HG02885 (cell line): ENCODE results near the gene SARS2.
A peak's percentile ranks its signal among the peaks of the same experiment; 100 is the strongest.
"Not testable (repeated sequence)": the region's sequence is repeated elsewhere in the genome, so short reads cannot be mapped to it uniquely, and the experiment has no call there.

Experiments
- ATAC-seq: cut with Tn5 transposase; IDR thresholded peaks from one replicate; pipeline ENCODE4 v1.9.1; 2021; ENCODE audit warnings: mild to moderate bottlenecking; ENCODE audit not compliant: unreplicated experiment, poor library complexity

SARS2 gene

GRCh38 chr19:38929929-38930775 lies at the start of gene SARS2:
Gene SARS2, minus strand, starts transcription at chr19:38930763. Its CDS starts 27 bp downstream, at chr19:38930736.
- ATAC-seq, result peak; percentile 75

- ATAC-seq, result no peak
Observed at GRCh38 chr19:38979812-38980211, 49.2 kb upstream of the SARS2 start.

- ATAC-seq, result no peak
Observed at GRCh38 chr19:38978326-38978689, 47.7 kb upstream of the SARS2 start.

- peak; percentile 75 for ATAC-seq
Observed at GRCh38 chr19:38977445-38978325, 47.1 kb upstream of the SARS2 start.

- no peak for ATAC-seq
Observed at GRCh38 chr19:38975861-38976271, 45.3 kb upstream of the SARS2 start.

GRCh38 chr19:38975214-38975860 lies 44.8 kb upstream of the SARS2 start, which contains the start of gene FBXO17:
Gene FBXO17, minus strand, starts transcription at chr19:38975742. Its CDS starts 25,423 bp downstream, at chr19:38950319.
- ATAC-seq, result no peak

GRCh38 chr19:38974624-38975213 lies 44.2 kb upstream of the SARS2 start:
- no peak for ATAC-seq

GRCh38 chr19:38971672-38972071 lies 41.1 kb upstream of the SARS2 start:
- ATAC-seq, result no peak

GRCh38 chr19:38970664-38971532 lies 40.3 kb upstream of the SARS2 start:
- ATAC-seq, result no peak

- ATAC-seq, result not testable (repeated sequence)
Observed at GRCh38 chr19:38966149-38966548, 35.6 kb upstream of the SARS2 start.

- no peak for ATAC-seq
Observed at GRCh38 chr19:38964738-38965137, 34.2 kb upstream of the SARS2 start.

- ATAC-seq, result no peak
Observed at GRCh38 chr19:38959618-38960017, 29.1 kb upstream of the SARS2 start.

- ATAC-seq, result no peak
Observed at GRCh38 chr19:38958301-38958700, 27.7 kb upstream of the SARS2 start.

GRCh38 chr19:38956264-38956663 lies 25.7 kb upstream of the SARS2 start:
- ATAC-seq, result no peak

- no peak for ATAC-seq
Observed at GRCh38 chr19:38953677-38954076, 23.1 kb upstream of the SARS2 start.

GRCh38 chr19:38952395-38953165 lies 22.0 kb upstream of the SARS2 start:
- ATAC-seq, result no peak

- ATAC-seq, result no peak
Observed at GRCh38 chr19:38951187-38951586, 20.6 kb upstream of the SARS2 start.

GRCh38 chr19:38949580-38950367 lies 19.2 kb upstream of the SARS2 start:
- ATAC-seq, result peak; percentile 78
